IPS-18c (cell line): ENCODE data around the gene ZGLP1.

Experiments
- H3K4me3 ChIP-seq: 2 replicates; pipeline ENCODE4 v1.7.0; 2013; ENCODE audit warnings: low read depth, mild to moderate bottlenecking, low read length, moderate library complexity; ENCODE audit not compliant: insufficient read depth
- H3K9me3 ChIP-seq: one replicate; pipeline ENCODE4 v1.6.1; 2013; ENCODE audit warnings: mild to moderate bottlenecking, low read length, moderate library complexity; ENCODE audit not compliant: control insufficient read depth, insufficient read depth

The ZGLP1 gene

DNA sequence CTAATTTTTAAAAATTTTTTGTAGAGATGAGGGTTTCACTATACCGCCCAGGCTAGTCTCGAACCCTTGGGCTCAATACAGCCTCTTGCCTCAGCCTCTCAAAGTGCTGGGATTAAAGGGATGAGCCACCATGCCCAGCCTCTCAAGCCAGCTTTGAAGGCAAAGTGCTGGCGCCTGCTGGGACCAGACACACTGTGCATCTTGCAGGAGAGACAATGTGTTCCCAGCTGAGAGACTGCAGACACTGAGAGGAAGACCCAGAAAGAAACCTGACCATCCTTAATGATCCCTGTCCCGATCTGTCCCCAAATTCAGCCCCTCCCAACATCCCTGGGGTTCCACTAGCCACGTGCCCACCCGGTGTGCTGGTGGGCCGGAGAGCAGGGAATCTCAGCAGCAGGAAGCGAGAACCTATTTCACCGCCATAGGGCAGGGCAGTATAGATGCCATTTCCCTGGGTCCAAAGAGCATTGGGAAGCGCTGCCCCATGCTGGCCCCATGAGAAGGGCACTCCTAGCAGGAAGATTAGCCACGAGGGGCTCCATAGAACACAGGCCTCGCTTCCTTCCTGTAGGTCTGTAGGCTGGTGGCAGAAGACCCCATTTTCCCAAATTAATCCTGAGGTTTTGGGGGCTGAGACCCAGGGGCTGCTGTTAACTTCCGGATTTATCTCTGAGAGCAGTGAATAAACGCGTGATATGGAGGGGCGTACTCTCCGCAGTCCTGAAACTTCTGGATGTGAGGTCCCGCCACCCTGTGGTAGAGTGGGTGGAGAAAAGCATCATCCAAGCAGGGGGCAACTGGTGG, 22.7 kb upstream of the ZGLP1 start:
- peak overlapping the region; percentile 95 for H3K4me3 ChIP-seq
- H3K9me3 ChIP-seq = no peaks in the 10 kb centered on the region

DNA sequence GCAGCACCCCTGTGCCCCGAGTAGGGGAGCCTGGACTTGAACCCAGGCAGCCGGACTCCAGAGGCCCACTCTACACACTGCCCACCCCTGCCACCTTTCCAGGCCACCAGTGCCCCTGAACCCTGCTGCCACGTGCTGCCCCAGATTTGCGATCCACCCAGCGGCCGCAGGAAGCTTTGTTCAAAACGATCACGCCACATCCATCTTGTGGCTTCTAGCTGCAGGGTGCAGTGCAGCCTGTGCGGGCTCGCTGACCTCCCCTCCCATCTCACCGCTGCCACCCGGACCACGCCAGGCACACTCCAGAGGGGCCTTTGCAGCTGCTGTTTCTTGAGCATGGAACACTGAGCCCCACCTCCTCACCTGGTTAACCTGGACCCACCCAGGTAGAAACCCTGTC, 19.9 kb upstream of the ZGLP1 start:
- H3K4me3 ChIP-seq = no peak overlapping the region
- no peaks in the 10 kb centered on the region for H3K9me3 ChIP-seq

DNA sequence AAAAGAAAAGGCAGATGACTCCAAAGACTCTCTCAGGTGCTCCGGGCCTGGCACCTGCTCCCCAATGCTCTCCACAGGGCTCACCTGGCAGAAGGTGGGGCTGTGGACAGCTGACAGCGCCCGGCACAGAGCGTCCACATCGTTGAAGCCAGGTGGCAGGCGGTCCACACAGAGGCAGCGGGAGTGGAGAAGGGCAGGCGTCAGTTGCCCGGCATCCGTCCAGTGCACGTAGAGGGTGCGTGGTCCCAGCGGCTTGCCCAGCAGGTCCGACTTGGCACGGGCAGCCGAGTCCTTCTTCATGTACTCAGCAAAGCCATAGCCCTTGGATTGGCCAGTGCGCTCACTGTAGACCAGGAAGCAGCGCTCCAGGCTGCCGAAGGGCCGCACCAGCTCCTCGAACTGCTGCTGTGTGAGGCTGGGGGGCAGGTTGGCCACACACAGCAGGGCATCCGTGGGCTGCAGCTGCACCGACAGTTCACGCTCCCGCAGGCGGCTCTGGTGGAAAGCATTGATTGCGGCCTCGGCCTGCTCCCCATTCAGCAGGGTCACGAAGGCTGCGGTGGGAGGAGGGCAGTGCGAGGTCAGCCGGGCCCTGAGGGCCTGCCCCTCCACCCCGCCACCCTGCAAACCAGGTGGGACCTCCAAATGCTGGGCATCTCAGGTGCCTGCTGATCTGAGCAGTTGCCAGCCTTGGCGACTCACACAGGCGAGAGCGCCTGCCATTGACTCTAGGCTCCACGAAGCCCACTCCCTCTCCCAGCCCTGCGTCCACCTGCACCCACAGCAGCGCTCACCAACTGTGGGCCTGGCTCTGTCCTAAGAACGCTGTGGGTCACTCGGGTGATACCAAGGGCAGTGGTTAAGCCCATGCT, 19.2 kb upstream of the ZGLP1 start:
- Histone ChIP-seq H3K9me3 (no peaks in the 10 kb centered on the region), H3K4me3 (no peak overlapping the region)

DNA sequence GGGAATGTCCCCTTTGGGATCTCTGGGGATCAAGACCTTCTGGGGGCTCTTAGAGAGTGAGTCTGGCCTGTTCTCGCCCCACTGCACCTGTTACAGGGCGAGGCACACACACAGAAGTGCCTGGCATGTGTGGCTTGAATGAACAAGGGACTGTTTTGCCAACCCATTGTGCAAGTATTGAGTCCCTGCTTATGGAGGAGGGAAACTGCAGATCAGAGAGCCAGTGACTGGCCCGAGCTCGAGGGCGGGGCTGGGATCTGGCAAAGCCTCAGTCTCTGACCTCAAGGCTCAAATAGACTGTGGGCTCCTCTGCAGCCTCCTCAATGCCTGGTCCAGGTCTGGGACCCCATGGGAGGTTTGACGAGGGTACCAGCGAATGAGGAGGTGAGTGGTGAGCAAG, 18.2 kb upstream of the ZGLP1 start:
- Histone ChIP-seq H3K4me3 (no peak overlapping the region), H3K9me3 (no peaks in the 10 kb centered on the region)

DNA sequence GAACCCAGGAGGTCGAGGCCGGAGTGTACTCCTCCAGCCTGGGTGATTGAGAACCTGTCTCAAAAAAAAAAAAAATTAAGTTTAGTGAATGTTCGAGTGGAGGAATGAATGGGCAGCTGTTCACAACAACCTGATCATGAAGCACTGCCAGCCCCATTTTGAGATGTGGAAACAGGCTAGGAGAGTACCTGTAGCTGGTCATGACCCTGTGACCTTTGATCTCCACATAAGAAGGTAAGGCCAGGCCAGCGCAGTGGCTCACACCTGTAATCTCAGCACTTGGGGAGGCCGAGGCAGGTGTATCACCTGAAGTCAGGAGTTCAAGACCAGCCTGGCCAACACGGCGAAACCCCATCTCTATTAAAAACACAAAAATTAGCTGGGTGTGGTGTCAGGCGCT, 16.1 kb upstream of the ZGLP1 start:
- Histone ChIP-seq H3K9me3 (no peaks in the 10 kb centered on the region), H3K4me3 (no peak overlapping the region)

DNA sequence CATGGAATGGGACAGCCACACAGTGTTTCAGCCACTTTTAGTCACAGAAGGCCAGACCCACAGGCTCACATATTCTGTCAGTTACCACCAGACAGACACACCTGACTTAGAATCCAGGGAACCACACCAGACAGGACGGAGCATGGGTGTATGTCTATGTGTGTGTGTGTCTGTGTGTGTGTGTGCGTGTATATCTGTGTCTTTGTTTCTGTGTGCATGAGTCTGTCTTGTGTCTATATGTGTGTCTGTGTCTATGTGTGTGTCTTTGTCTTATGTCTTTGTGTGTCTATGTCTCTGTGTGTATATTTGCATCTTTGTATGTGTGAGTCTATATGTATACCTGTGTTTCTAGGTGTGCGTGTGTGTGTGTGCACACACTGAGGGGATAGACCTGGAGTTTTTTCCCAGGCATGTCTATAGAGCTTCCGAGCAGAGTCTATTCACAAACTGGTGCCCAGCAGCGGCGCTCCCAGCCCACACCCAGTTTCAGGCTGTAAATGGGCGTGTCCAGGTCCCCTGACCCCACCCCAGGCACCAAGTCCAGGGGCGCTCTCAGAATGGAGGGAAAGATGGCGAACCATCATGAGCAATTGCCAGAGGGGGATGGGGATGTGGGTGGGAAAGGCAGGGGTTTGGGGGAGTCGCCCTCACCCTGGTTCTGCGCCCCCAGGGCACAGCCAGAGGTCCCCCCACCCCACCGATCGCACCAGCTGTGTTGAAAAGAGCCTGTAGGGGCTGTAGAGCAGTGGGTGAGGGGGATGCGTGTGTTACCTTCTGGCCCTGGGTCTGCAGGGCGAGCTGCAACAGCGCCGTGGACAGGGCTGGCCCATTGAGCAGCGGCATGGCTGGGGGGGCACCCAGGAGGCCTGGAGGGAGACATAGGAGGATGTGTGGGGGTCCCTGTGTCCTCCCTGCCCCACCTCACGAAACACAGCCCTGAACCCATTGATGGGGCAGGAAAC, 12.5 kb upstream of the ZGLP1 start:
- no peak overlapping the region for H3K4me3 ChIP-seq
- no peaks in the 10 kb centered on the region for H3K9me3 ChIP-seq

DNA sequence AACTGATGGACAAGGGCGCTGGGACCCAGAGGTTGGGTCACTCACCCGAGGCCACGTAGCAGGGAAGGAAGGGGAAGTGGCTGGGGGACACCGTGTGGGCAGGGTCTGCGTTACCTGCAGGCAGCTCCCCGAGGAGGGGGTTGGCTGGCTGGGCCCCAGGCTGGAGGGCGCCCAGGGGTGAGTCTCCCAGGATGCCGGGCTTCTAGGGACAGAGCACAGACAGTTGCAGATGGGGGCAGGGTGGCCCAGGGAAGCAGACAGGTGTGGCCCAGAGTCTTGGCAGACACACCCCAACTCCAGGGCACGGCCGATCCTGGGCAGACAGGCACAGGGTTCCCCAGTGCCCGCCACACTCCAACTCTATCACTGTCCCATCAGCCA, 11.8 kb upstream of the ZGLP1 start:
- Histone ChIP-seq H3K9me3 (no peaks in the 10 kb centered on the region), H3K4me3 (no peak overlapping the region)

DNA sequence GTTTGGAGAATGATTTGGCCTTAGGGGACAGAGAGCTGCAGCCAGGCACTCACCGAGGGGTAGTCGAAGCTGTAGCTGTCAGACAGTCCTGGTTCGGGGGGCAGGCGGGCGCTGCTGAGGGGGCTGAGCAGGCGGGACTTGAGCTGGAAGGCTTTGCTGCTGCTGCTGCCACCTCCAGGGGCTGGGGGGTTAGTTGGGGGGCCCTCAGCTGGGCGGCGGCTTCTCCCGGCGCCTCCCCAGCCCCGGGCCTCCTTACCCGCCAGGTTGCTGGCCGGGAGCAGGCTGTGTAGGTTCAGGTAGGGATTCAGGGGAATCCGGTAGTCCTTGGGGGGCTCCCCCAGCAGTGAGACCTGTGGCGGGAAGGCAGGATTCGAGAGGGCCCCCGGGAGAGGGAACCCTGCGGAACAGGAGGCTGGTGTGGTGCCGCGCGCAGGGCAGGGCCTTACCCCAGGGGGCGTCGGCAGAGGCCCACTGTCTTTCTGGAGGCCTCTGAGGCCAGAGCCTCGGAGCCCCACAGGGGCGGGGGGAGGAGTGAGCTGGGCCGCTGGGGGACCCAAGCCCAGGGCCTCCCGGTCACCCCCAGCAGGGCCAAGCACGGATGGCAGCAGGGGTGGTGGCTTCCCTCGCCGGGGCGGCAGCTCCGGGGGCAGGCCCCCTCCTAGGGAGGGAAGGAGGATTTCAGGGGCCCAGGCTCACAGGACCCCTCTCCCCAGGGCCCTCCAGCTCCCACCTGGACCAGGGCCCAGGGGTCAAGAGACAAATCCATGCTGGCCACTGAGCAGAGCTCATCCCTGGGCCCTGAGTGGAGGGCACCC, 11.2 kb upstream of the ZGLP1 start:
- Histone ChIP-seq H3K9me3 (no peaks in the 10 kb centered on the region), H3K4me3 (no peak overlapping the region)

DNA sequence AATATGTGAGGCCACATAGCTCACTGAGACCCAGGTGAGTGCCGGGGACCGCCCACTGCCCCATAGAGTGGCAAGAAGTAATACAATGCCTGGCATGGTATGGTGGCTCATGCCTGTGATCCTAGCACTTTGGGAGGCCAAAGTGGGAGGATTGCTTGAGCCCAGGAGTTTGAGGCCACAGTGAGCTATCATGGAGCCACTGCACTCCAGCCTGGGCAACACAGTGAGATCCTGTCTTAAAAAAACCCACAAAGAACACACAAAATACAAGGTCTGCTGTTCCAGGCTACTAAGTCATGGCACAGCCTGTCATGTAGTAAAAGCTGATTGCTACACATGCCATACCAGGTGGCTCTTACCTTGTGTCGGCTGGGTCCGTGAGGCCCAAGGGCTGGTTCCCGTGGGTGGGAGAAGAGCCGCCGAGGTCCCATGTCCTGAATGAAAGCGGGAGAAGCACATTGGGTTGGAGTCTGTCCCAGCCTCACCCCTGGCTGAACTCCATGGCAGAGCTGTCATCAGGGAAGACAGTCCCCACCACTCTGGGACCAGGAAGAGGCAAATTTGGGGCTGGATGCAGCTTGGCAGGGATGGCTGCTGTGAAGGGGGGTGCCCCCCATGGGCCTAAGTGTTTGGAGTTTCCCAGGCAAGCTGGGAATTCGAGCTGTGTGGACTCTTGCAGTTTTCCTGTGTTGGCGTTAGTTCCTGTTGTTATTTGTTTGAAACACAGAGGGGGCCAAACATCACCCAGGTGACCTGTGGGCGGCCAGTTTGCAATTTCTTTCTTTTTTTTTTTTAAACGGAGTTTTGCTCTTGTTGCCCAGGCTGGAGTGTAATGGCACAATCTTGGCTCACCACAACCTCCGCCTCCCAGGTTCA, 9.4 kb upstream of the ZGLP1 start:
- no peaks in the 10 kb centered on the region for H3K9me3 ChIP-seq
- no peak overlapping the region for H3K4me3 ChIP-seq

DNA sequence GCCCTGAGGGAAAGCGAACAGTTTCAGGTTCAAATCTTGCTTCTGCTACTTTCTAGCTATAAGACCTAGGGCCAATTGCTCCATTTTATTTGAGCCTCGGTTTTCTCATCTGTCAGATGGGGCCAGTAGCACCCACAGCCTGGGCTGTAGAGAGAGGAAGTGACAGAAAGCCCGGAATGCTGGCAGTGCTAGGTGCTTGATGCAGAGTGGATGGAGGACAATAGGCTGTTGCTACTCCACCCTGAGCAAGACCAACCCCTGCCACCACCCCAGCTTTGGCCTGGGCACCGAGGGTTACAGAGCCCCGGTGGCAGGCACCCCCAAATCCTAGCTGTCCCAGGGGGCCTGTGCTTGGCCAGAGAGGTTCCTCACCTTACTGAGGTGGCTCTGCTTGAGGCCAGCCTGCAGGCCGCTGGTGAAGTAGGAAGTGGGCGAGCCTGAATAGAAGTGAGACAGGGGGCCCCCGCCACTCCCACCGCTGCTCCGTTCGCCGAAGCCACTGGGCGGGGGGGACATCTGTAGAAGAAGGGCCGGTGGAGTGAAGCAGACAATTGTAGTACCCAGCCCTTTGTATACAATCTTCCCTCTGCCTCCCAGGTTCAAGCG, 8.3 kb upstream of the ZGLP1 start:
- no peak overlapping the region for H3K4me3 ChIP-seq

DNA sequence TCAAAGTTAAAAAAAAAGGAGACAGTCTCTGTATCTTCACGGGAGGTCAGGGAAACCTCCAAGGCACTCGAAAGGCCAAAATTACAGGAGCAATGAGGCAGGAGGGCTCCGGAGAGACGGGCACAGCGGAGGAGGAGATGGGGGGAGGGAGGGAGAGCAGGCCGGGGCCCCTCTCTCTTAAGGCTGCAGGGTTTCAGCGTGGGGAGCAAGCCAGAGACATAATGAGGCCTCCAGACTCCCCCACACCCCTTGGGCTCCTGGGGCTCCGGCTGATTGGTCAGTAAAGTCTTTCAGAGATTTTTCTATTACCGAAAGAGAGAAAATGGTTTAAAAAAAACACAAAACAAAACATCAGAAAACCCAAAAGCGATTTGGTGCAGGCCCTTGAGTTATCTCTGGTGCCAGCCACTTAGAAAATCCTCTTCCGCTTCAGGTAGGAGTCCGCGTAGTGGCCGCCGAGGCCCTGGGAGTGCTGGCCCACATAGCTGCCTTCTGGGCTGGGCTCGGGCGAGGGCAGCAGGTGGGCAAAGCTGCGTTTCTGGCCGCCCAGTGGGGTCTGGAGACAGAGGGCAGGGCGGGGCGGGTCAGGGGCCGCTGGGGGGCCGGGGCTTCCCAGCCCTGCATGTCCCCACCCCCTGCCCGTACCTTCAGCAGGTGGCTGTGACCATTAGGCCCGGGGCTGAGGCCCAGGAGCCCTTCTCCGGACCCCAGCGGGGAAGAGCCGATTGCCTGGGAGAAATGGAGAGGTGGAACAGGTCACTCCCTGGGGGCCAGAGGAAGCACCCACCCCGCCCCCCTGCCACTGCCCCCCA, 7.6 kb upstream of the ZGLP1 start:
- no peak overlapping the region for H3K4me3 ChIP-seq

More for the DNA sequence above, 8.3 kb upstream of the ZGLP1 start:
- H3K9me3 ChIP-seq = no peaks in the 10 kb centered on the region

DNA sequence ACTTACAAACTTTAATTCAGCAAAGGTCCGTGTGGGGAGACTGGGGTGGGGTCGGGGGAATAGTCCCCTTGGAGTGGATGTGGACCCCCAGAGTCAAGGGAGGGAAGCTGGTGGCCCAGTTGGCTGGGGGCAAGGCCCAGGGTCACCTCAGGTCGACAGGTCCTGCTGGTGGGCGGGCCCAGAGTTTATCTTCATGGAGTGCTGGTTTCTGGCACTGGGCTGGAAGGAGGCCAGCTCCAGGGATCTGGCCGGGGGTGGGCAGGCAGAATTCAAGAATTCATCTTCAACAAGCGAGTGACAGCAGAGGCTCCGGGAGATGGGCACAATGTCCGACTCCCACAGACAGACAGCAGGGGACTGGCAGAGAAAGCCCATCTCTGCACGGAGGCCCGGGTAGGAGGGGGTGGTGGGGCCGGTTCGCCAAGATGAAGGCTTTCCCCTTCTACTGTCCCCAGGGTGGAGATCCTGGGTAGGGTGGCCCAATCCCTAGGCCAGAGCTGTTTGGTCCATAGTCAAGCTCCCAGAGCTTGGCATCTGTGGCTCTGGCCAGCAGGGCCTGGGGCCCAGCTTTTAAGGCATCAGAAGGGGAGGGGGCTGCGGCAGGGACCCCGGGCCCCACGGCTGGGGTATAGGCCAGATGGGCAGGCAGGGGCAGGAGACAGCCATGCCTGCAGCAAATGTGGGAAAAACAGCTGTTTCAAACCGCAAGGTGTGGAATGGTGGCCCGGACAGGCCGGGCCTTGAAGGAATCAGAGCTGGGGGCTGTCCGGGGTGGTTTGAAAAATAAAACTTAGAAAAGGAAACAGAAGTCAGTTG, 6.8 kb upstream of the ZGLP1 start:
- Histone ChIP-seq H3K9me3 (no peaks in the 10 kb centered on the region), H3K4me3 (no peak overlapping the region; the same call in 1 of the 2 replicates)

More for the DNA sequence above, 7.6 kb upstream of the ZGLP1 start:
- H3K9me3 ChIP-seq = no peaks in the 10 kb centered on the region

DNA sequence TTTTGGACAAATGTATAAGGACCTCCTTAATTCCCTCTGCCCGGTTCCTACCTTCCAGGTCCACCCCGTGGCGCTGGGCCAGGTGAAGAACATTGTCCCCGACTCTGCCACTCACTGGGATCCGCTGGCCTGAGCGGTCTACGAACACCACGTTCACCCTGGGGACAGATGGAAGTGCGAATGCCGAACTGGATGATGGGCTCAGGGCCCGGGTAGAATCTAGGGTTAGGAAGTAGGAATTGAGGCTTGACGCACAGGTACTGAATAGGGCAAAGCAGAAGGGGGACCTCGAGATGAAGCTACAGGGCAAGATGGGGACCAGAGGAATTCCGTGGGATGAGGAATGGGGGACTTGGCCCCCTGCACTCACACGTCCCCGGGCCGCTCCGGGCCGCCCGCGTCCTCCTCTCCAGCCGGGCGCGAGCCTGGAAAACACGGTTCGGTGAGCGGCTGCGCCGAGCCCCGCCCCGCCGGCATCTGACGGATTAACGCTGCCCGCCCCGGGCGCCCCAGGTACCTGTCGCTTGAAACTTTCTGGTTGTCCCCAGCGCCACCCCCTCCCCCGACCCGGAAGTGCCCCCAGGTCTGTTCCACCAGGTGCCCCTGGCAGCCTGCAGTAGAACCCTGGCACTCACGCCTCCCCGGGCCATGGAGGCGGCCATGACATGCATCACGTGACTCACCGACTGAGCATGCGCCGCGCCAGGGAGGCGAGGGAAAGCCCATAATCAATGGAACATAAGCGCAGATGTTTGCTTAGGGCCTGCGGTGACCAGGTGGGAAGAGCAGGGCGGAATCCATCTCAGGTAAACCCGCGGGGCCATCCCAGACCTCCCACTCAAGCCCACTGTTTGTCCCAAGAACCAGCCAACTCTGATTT, 6.0 kb upstream of the ZGLP1 start, which contains the start of gene FDX2:
Gene FDX2 (minus strand): TSS at position 681 of the 880 bp plus-strand sequence. CDS start 19 bp downstream, at position 662.
- Histone ChIP-seq H3K4me3 (peak within 1 kb of the TSS; percentile 76), H3K9me3 (no peaks in the 10 kb centered on the region)
